Endothelial cell of umbilical vein (primary cell): ENCODE results near the gene CBLN3. TPM values are rescaled to one million over a fixed set of nuclear protein-coding genes. Genes with fewer than 3 reads are reported as not detected.

ENCODE experiments used
- BruUV-seq: library from RNA; stranded (reverse); fragments of 400-500 nt; replicated peaks from 2 replicates; lab custom pipeline; 2021; lab: Mats Ljungman, UMichigan
- CTCF ChIA-PET: fragments of 300-600, 350-600 bp; sonication (Branson Sonifier 250); formaldehyde crosslinking; loops from one replicate; lab custom pipeline; 2021; ENCODE audit warnings: antibody characterized with exemption, inconsistent platforms; lab: Charles Lee
- POLR2A ChIA-PET: fragments of 300-600, 350-600 bp; sonication (Branson Sonifier 250); formaldehyde crosslinking; loops from one replicate; lab custom pipeline; 2021; ENCODE audit warnings: antibody characterized with exemption, inconsistent platforms; lab: Charles Lee
- DNase-seq: peaks from one replicate; pipeline ENCODE4 v3.0.0-alpha.2; 2011; ENCODE audit warnings: low read depth, low spot score
- FAIRE-seq: peaks from 2 replicates; lab custom pipeline; 2011; peaks lifted over from hg19 to GRCh38; lab: Jason Lieb, UNC
- H2AFZ ChIP-seq: 2 replicates; pipeline ENCODE4 v1.6.0; 2012; ENCODE audit warnings: low read depth, low read length, control low read depth, inconsistent platforms
- H3K27ac ChIP-seq: 2 replicates; pipeline ENCODE4 v1.5.1; 2011; ENCODE audit warnings: low read depth, mild to moderate bottlenecking, control low read depth, low read length, moderate library complexity; ENCODE audit not compliant: insufficient read depth
- H3K27me3 ChIP-seq, 2 experiments: 2 replicates each; pipeline versions ENCODE4 v1.6.0 to v1.6.1; 2011; ENCODE audit warnings: low read length in 2 of 2, mixed read lengths in 1 of 2; ENCODE audit not compliant: control insufficient read depth in 2 of 2, insufficient read depth in 2 of 2
- H3K36me3 ChIP-seq, 2 experiments: 2 replicates in 1 of 2; 3 replicates in 1 of 2; pipeline ENCODE4 v1.5.1; 2011; ENCODE audit warnings: low read length in 2 of 2, mild to moderate bottlenecking in 1 of 2, moderate library complexity in 1 of 2; ENCODE audit not compliant: control insufficient read depth in 2 of 2, insufficient read depth in 2 of 2; ENCODE audit errors: extremely low read depth in 1 of 2
- H3K4me1 ChIP-seq: 3 replicates; pipeline ENCODE4 v1.5.1; 2011; ENCODE audit warnings: mild to moderate bottlenecking, low read length; ENCODE audit not compliant: control insufficient read depth, insufficient read depth; ENCODE audit errors: extremely low read depth
- H3K4me2 ChIP-seq: 2 replicates; pipeline ENCODE4 v1.6.1; 2011; ENCODE audit warnings: low read length, control low read depth, mixed read lengths; ENCODE audit not compliant: insufficient read depth
- H3K4me3 ChIP-seq, 3 experiments: fragments of 200-600 bp in 1 of 3; sonication (generic), shearing (Covaris generic) in 1 of 3; replicated peaks in 1 of 3; 2 replicates each; pipeline ENCODE4 v1.5.1; 2011 to 2016; ENCODE audit warnings: control low read depth in 3 of 3, low read length in 3 of 3, mild to moderate bottlenecking in 2 of 3, inconsistent platforms in 1 of 3, low read depth in 1 of 3, moderate library complexity in 1 of 3; ENCODE audit not compliant: insufficient read depth in 1 of 3
- H3K79me2 ChIP-seq: 2 replicates; pipeline ENCODE4 v1.6.0; 2012; ENCODE audit warnings: low read length, inconsistent platforms; ENCODE audit not compliant: control insufficient read depth, insufficient read depth
- H3K9ac ChIP-seq: replicated peaks from 2 replicates; pipeline ENCODE3; 2011; ENCODE audit warnings: low read length, control low read depth; ENCODE audit not compliant: insufficient read depth; ENCODE audit errors: extremely low read depth
- H3K9me1 ChIP-seq: replicated peaks from 3 replicates; pipeline ENCODE4 v1.6.0; 2011; ENCODE audit warnings: mild to moderate bottlenecking, low read length; ENCODE audit not compliant: control insufficient read depth, insufficient read depth; ENCODE audit errors: extremely low read depth
- H3K9me3 ChIP-seq: replicated peaks from 2 replicates; pipeline ENCODE4 v1.5.1; 2012; ENCODE audit warnings: low read length, inconsistent platforms; ENCODE audit not compliant: control insufficient read depth, insufficient read depth
- H4K20me1 ChIP-seq: replicated peaks from 2 replicates; pipeline ENCODE3; 2011; ENCODE audit warnings: mild to moderate bottlenecking, low read length; ENCODE audit not compliant: control insufficient read depth, insufficient read depth; ENCODE audit errors: extremely low read depth
- CTCF ChIP-seq, 2 donors: IDR thresholded peaks; 1 replicate in 1 of 2; 2 replicates in 1 of 2; pipeline ENCODE4 v1.5.1; 2011; ENCODE audit warnings: low read length in 2 of 2, mild to moderate bottlenecking in 2 of 2, moderate library complexity in 2 of 2, control low read depth in 1 of 2, inconsistent platforms in 1 of 2, low read depth in 1 of 2; ENCODE audit not compliant: insufficient read depth in 1 of 2; ENCODE audit errors: extremely low read depth in 1 of 2
- EZH2 ChIP-seq: IDR thresholded peaks from 2 replicates; pipeline ENCODE4 v1.6.1; 2012; ENCODE audit warnings: borderline replicate concordance, low read depth, mild to moderate bottlenecking, moderate library complexity, low read length, inconsistent platforms; ENCODE audit not compliant: severe bottlenecking
- FOS ChIP-seq: IDR thresholded peaks from 2 replicates; pipeline ENCODE4 v1.6.1; 2011; ENCODE audit warnings: mild to moderate bottlenecking, low read length, moderate library complexity, borderline replicate concordance; ENCODE audit not compliant: insufficient read depth
- GATA2 ChIP-seq: IDR thresholded peaks from 2 replicates; pipeline ENCODE4 v1.7.0; 2011; ENCODE audit warnings: low read depth, mild to moderate bottlenecking, moderate library complexity, mixed read lengths, low read length; ENCODE audit not compliant: insufficient read length, insufficient read depth
- JUN ChIP-seq: IDR thresholded peaks from 2 replicates; pipeline ENCODE4 v1.6.1; 2011; ENCODE audit warnings: borderline replicate concordance, low read depth; ENCODE audit not compliant: insufficient read length, insufficient read depth
- MYC ChIP-seq: IDR thresholded peaks from one replicate; pipeline ENCODE4 v1.6.1; 2011; ENCODE audit warnings: mild to moderate bottlenecking, low read depth, low read length
- POLR2A ChIP-seq: IDR thresholded peaks from 2 replicates; pipeline ENCODE4 v1.6.1; 2012; ENCODE audit warnings: low read depth, mild to moderate bottlenecking, control low read depth, low read length
- POLR2AphosphoS5 ChIP-seq: IDR thresholded peaks from 2 replicates; pipeline ENCODE4 v1.6.1; 2012; ENCODE audit warnings: low read depth, mild to moderate bottlenecking, control low read depth, low read length, moderate library complexity; ENCODE audit not compliant: insufficient read depth
- dilution Hi-C: fragments of 300-500 bp; cut with MboI; formaldehyde crosslinking; loops from one replicate; pipeline ENCODE4 v1.15.0; 2019; ENCODE audit warnings: low sequenced_read_pairs; ENCODE audit not compliant: extremely low pct_ligation_motif_present
- intact Hi-C: fragments of 100-400 bp; cut with micrococcal nuclease; formaldehyde crosslinking; loops from one replicate; pipeline ENCODE4 v1.10.0; 2022
- polyA plus RNA-seq, 4 experiments: library from polyadenylated mRNA; depleted of rRNA in 3 of 4; stranded (reverse) in 3 of 4; unstranded in 1 of 4; fragments of >200 nt; gene quantifications; 2 replicates each; pipeline versions ENCODE4 v1.2.1 to v1.2.3, GENCODE V29; 2011 to 2012; ENCODE audit warnings: missing spikeins in 1 of 4
- total RNA-seq: library from RNA; stranded (reverse); gene quantifications from 2 replicates; pipeline ENCODE4 v1.2.3, GENCODE V29; 2021
- TF ChIP-seq, protein P1 (sequence below): IDR thresholded peaks from 2 replicates; pipeline ENCODE4 v1.6.1; 2011; ENCODE audit not compliant: insufficient read depth, insufficient read length

CBLN3 gene
- total and polyA plus RNA-seq, 2 donors (not counting 3 experiments of a cell fraction or from before 2014, with no cell fraction given), result 7.9 to 8.6 TPM

- no peak overlapping the region for H3K4me3 ChIP-seq
- DNase-seq (no peak), FAIRE-seq (no peak)
- dilution Hi-C loops (no loop called here), intact Hi-C loops (no loop called here)
- H2AFZ ChIP-seq, result no peak overlapping the region
- peaks cover 32% of the 10 kb centered on the region for H3K4me1 ChIP-seq
- H3K79me2 ChIP-seq, result peaks cover 2% of the 10 kb centered on the region
- H3K4me2 ChIP-seq, result no peak overlapping the region
- no peaks in the 10 kb centered on the region for H3K9me1 ChIP-seq
- BruUV-seq, result no TSS peak
- TF ChIP-seq JUN (no peak), POLR2AphosphoS5 (no peak), EZH2 (no peak), MYC (no peak), POLR2A (no peak), FOS (no peak), CTCF (IDR thresholded peaks at IDR 0.05; ENCODE audit: extremely low read depth in 1 of 2, insufficient read depth in 1 of 2, low read depth in 1 of 2, low read length in 2 of 2) (no peak), GATA2 (no peak)
- TF ChIP-seq, protein P1, sequence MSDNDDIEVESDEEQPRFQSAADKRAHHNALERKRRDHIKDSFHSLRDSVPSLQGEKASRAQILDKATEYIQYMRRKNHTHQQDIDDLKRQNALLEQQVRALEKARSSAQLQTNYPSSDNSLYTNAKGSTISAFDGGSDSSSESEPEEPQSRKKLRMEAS, result no peak
- H3K9me3 ChIP-seq, result no peaks in the 10 kb centered on the region
- no peak overlapping the region for H3K27ac ChIP-seq
- CTCF ChIA-PET, result interaction anchor here (3.3 to 4.7 kb wide), 4 partner anchors 29 to 68 kb away, joined by 13 to 34 read pairs (median 21); no protein-coding TSS in a partner anchor
- POLR2A ChIA-PET, result no interaction called here
- peaks cover 0 to 4% of the 10 kb centered on the region in 2 experiments for H3K36me3 ChIP-seq
- H3K27me3 ChIP-seq, result no peaks in the 10 kb centered on the region
- no peak overlapping the region for H3K9ac ChIP-seq
- H4K20me1 ChIP-seq, result no peaks in the 10 kb centered on the region
Measured at GRCh38 chr14:24401810-24402702, 27.4 kb downstream of the CBLN3 start.
